EH (cell line): ENCODE data around the gene SPC25.

Source experiments
- DNase-seq: peaks from one replicate; pipeline ENCODE4 v3.0.0-alpha.2; 2015; ENCODE audit warnings: low read depth

The SPC25 gene

GRCh38 chr2:168843253-168843652 is 47.0 kb downstream of the SPC25 start:
- no peak for DNase-seq

DNA sequence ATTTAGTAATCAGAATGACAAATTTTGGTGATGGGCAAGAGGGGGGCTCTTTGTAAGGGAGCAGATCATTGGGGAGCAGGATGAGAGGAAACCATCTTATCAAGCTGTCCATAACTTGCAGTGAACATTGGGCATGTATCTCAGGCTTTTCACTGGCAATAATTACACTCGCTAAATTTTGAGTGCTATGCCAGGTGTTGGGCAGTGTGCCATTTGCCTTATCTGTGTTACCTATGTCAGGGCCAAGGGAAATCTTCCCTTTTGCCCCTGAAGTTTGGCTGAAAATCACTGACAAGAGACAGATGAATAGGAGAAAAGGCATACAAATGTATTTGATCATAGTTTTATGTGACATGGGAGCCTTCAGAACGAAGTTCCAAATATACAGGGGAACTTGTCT is 48.8 kb downstream of the SPC25 start:
- no peak for DNase-seq

DNA sequence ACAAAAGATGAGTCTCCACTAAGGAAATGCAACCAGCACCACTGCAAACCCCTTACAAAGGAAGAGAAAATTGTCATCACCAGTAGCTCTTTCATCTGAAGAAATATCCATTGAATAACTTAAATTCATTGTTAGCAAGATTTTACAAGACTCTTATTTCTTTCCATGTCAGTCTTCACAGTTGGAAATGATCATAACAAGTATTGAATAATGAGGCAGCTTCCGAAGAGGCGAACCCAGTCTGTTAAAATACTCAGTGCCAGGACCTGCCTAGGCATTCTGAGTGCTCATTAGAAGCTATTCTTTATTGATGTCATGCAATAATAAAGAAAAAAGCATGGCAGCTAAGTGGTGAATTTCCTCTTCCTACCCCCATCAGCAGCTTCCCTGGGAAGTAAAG is 54.3 kb downstream of the SPC25 start:
- no peak for DNase-seq

DNA sequence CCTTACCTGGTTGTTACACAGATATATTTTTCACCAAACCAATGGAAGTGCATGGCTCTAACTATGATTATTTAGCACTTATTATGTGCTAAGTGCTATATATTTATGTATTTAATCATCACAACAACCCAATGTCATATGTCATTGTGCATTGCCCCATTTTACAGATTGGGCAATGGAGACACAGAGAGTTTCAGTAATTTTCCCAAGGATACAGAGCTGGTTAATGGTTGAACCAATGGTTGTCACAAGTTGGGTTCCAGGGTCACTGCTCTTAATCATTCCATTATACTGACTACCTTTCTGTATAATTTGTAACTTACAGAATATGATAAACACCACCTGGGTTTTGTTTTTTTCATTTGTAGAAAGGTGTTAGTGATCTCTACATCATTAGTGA is 58.6 kb downstream of the SPC25 start:
- DNase-seq, result no peak

DNA sequence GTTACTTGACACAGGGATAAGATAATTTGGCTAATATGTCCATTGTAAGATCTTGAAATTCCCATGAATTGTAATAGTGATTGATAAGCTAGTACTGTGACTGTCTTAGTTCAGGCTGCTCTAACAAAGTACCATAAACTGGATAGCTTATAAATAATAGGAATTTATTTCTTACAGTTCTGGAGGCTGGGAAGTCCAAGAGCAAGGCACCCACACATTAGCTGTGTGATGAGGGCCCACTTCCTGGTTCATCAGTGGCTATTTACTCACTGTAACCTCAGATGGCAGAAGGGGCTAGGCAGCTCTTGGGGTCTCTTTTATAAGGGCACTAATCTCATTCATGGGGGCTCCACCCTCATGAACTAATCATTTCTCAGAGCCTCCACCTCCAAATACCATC is 59.3 kb downstream of the SPC25 start:
- DNase-seq, result no peak

GRCh38 chr2:168825126-168825525 is 65.1 kb downstream of the SPC25 start:
- no peak for DNase-seq

- no peak for DNase-seq
Measured at GRCh38 chr2:168821992-168822391, 68.2 kb downstream of the SPC25 start.

- no peak for DNase-seq
Measured at GRCh38 chr2:168821577-168821976, 68.7 kb downstream of the SPC25 start.
